OCI-LY7 (cell line): ENCODE results near the gene RHEBL1. TPM values are rescaled to one million over a fixed set of nuclear protein-coding genes. Genes with fewer than 3 reads are reported as not detected.

Experiments used
- BruUV-seq: library from RNA; stranded (reverse); fragments of 400-500 nt; replicated peaks from 2 replicates; lab custom pipeline; 2021; lab: Mats Ljungman, UMichigan
- CTCF ChIA-PET: fragments of 300-600 bp; sonication (Branson Sonifier 250); formaldehyde crosslinking; loops from one replicate; lab custom pipeline; 2022; ENCODE audit warnings: antibody characterized with exemption; ENCODE audit not compliant: unreplicated experiment; lab: Charles Lee
- POLR2A ChIA-PET: fragments of 300-600 bp; sonication (Branson Sonifier 250); formaldehyde crosslinking; loops from one replicate; lab custom pipeline; 2022; ENCODE audit warnings: antibody characterized with exemption; lab: Charles Lee
- DNase-seq: peaks from one replicate; pipeline ENCODE4 v3.0.0-alpha.2; 2015; ENCODE audit warnings: low spot score
- H2AFZ ChIP-seq: fragments of 200-600 bp; sonication (generic), shearing (Covaris generic); 2 replicates; pipeline ENCODE4 v1.6.1; 2014; ENCODE audit warnings: mild to moderate bottlenecking, antibody characterized with exemption, low read length, moderate library complexity
- H3K27ac ChIP-seq: fragments of 200-600 bp; sonication (generic); 2 replicates; pipeline ENCODE4 v1.5.1; 2014; ENCODE audit warnings: mixed run types, low read depth, mild to moderate bottlenecking, moderate library complexity, low read length, inconsistent platforms; ENCODE audit not compliant: poor library complexity, severe bottlenecking
- H3K36me3 ChIP-seq: fragments of 200-600 bp; sonication (generic); 2 replicates; pipeline ENCODE4 v1.6.1; 2014; ENCODE audit warnings: mild to moderate bottlenecking, antibody characterized with exemption, low read length, moderate library complexity, mixed read lengths; ENCODE audit not compliant: insufficient read depth
- H3K4me1 ChIP-seq: fragments of 200-600 bp; sonication (generic); 2 replicates; pipeline ENCODE4 v1.5.1; 2014; ENCODE audit warnings: mild to moderate bottlenecking, low read length; ENCODE audit not compliant: insufficient read depth, poor library complexity, severe bottlenecking
- H3K4me2 ChIP-seq: fragments of 200-600 bp; sonication (generic); 2 replicates; pipeline ENCODE4 v1.6.1; 2014; ENCODE audit warnings: mild to moderate bottlenecking, low read length
- H3K4me3 ChIP-seq: fragments of 200-600 bp; sonication (generic); 2 replicates; pipeline ENCODE4 v1.5.1; 2014; ENCODE audit warnings: mild to moderate bottlenecking, low read depth, low read length; ENCODE audit not compliant: poor library complexity, severe bottlenecking
- H3K79me2 ChIP-seq: fragments of 200-600 bp; sonication (generic); 2 replicates; pipeline ENCODE4 v1.6.1; 2016; ENCODE audit warnings: low read depth, mild to moderate bottlenecking, low read length, moderate library complexity, mixed read lengths; ENCODE audit not compliant: insufficient read depth
- H3K9me2 ChIP-seq: fragments of 200-600 bp; sonication (generic); 2 replicates; pipeline ENCODE4 v1.6.1; 2016; ENCODE audit warnings: mild to moderate bottlenecking, low read length, mixed read lengths; ENCODE audit not compliant: insufficient read depth
- H3K9me3 ChIP-seq: fragments of 200-600 bp; sonication (generic); 2 replicates; pipeline ENCODE4 v1.6.1; 2014; ENCODE audit warnings: mild to moderate bottlenecking, mixed run types, low read length, mixed read lengths
- H4K20me1 ChIP-seq: fragments of 200-600 bp; sonication (generic); 2 replicates; pipeline ENCODE4 v1.6.1; 2014; ENCODE audit warnings: mild to moderate bottlenecking, antibody characterized with exemption, low read length, moderate library complexity, mixed read lengths; ENCODE audit not compliant: insufficient read depth
- EZH2phosphoT487 ChIP-seq: fragments of 200-600 bp; sonication (generic); IDR thresholded peaks from 2 replicates; pipeline ENCODE4 v1.6.1; 2018; ENCODE audit warnings: low read depth, borderline replicate concordance, mild to moderate bottlenecking, mixed run types, antibody characterized with exemption, low read length, moderate library complexity, mixed read lengths
- intact Hi-C: fragments of 100-400 bp; cut with micrococcal nuclease; formaldehyde crosslinking; loops from one replicate; pipeline ENCODE4 v1.10.0; 2022; ENCODE audit not compliant: unreplicated experiment
- total RNA-seq, 2 experiments: library from RNA; depleted of rRNA in 1 of 2; stranded (reverse); fragments of >200 nt in 1 of 2; shearing (Covaris generic) in 1 of 2; gene quantifications; 2 replicates each; pipeline ENCODE4 v1.2.3, GENCODE V29; 2014 to 2022
- TF ChIP-seq, protein P1 (sequence below): fragments of 200-600 bp; sonication (generic); conservative IDR thresholded peaks from 2 replicates; pipeline ENCODE4 v1.5.1; 2014; ENCODE audit warnings: mild to moderate bottlenecking, antibody characterized with exemption, low read length, moderate library complexity, mixed read lengths

The RHEBL1 gene
- total RNA-seq, 2 experiments from 2014 or later, result 3.4 to 3.7 TPM

DNA sequence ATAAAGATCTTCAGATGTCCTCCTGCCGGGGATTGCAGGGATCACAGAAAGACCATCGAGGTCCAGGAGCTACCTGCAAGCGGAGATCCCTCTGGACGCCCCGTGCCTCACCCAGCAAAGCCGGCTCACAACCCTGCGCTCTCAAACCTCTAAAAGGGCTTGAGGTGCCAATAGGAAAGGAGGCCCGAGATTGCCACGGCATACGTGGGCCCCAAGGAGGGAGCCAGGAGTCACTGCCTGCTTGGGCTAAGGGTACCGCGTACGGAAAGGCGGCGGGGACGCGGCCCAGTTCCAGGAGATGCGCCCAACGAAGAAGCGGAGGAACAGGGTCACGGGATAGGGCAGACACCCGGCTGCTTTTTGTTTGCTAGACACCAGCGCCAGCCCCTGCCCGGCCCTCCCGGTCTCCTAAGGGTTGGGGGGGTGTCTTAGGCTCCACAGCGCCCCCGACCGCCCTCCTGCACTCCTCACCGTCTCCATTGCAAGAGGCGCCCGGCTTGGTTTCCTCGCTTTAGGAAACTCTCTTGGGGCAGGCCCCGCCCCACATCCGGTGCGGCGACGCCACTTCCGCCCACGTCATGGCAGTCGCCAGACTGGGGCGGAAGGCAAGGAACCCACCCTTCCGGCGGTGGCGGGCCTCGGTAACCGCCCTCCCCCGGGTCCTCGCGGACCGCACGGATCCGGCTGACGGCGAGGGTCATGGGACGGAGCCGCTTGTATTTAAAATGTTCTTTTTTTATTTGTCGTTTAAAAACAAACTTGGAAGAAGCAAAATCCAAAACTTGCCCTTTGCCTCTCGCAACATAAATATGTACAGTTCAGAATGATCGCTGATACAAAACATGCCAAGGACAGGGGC lies 51.3 kb downstream of the RHEBL1 start, which contains the start of gene PRKAG1:
PRKAG1 (minus strand) TSS at position 516 of the 859 bp plus-strand sequence; CDS start at position 480, 36 bp downstream.
- intact Hi-C loops, result loop anchor here (1.0 to 5.0 kb wide), 3 partner anchors 22 to 114 kb away; partner anchors contain the start of gene TUBA1B
- TSS peak; percentile 4 for BruUV-seq
- H3K4me3 ChIP-seq, result peak within 1 kb of the TSS; percentile 88

DNA sequence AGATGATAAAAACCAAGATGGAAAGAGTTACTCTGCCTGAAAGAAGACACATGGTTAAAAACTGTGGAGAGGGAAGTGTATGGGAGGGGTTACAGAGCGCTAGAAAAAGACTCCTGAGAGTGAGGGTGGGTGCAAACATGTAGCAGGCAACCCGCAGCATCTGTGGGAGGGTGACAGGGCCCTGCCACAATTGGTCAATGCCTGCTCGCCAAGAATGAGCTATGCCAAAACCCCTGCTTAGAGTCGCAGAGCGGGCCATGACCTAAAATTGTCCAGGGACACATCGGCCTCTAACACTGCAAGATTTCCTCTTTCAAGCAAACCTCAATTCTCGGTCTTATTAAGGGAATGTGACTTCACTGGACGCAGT lies 51.9 kb downstream of the RHEBL1 start:
- no peaks in the 10 kb centered on the region for H3K9me2 ChIP-seq
- no TSS peak for BruUV-seq
- peak overlapping the region; percentile 90 for H3K27ac ChIP-seq
- DNase-seq, result peak; percentile 36
- POLR2A ChIA-PET, result interaction anchor here (0.6 to 1.4 kb wide), 6 partner anchors 12 to 171 kb away, joined by 3 to 5 read pairs (median 4); partner anchors contain the start of genes ARF3 and TUBA1A
- intact Hi-C loops, result loop anchor here (1.0 to 5.0 kb wide), 3 partner anchors 22 to 114 kb away; partner anchors contain the start of gene TUBA1B
- H3K4me3 ChIP-seq, result peak overlapping the region; percentile 88
- CTCF ChIA-PET, result interaction anchor here (0.8 kb wide), 1 partner anchor 152 kb away, joined by 3 read pairs; the partner anchor contains the start of gene RND1
- no peaks in the 10 kb centered on the region for H4K20me1 ChIP-seq
- TF ChIP-seq, protein P1, sequence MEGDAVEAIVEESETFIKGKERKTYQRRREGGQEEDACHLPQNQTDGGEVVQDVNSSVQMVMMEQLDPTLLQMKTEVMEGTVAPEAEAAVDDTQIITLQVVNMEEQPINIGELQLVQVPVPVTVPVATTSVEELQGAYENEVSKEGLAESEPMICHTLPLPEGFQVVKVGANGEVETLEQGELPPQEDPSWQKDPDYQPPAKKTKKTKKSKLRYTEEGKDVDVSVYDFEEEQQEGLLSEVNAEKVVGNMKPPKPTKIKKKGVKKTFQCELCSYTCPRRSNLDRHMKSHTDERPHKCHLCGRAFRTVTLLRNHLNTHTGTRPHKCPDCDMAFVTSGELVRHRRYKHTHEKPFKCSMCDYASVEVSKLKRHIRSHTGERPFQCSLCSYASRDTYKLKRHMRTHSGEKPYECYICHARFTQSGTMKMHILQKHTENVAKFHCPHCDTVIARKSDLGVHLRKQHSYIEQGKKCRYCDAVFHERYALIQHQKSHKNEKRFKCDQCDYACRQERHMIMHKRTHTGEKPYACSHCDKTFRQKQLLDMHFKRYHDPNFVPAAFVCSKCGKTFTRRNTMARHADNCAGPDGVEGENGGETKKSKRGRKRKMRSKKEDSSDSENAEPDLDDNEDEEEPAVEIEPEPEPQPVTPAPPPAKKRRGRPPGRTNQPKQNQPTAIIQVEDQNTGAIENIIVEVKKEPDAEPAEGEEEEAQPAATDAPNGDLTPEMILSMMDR, result no peak
- TF ChIP-seq EZH2phosphoT487, result no peak
- H3K4me2 ChIP-seq, result peak overlapping the region; percentile 95
- peaks cover 24% of the 10 kb centered on the region for H3K4me1 ChIP-seq
- H2AFZ ChIP-seq, result peak overlapping the region; percentile 70; the same call in 1 of the 2 replicates
- H3K79me2 ChIP-seq, result peaks cover 6% of the 10 kb centered on the region; the same call in 1 of the 2 replicates
- no peaks in the 10 kb centered on the region for H3K9me3 ChIP-seq
- peaks cover 30% of the 10 kb centered on the region for H3K36me3 ChIP-seq

More for the DNA sequence above, 51.3 kb downstream of the RHEBL1 start, which contains the start of gene PRKAG1:
- H3K79me2 ChIP-seq, result peaks cover 6% of the 10 kb centered on the region; the same call in 1 of the 2 replicates
- peaks cover 34% of the 10 kb centered on the region for H3K36me3 ChIP-seq
- H3K4me1 ChIP-seq, result peaks cover 24% of the 10 kb centered on the region
- POLR2A ChIA-PET, result interaction anchor here (0.6 to 1.6 kb wide), 8 partner anchors 11 to 170 kb away, joined by 3 to 5 read pairs (median 4); partner anchors contain the start of genes ARF3 and TUBA1A
- H3K4me2 ChIP-seq, result peak within 1 kb of the TSS; percentile 95
- CTCF ChIA-PET, result interaction anchor here (0.8 kb wide), 1 partner anchor 153 kb away, joined by 3 read pairs; the partner anchor contains the start of gene RND1
- H3K27ac ChIP-seq, result peak within 1 kb of the TSS; percentile 90
- TF ChIP-seq, protein P1, result peak; percentile 72
- TF ChIP-seq EZH2phosphoT487, result no peak
- peak; percentile 98 for DNase-seq
- no peaks in the 10 kb centered on the region for H4K20me1 ChIP-seq
- H3K9me2 ChIP-seq, result no peaks in the 10 kb centered on the region
- H2AFZ ChIP-seq, result peak within 1 kb of the TSS; percentile 70; the same call in 1 of the 2 replicates
- H3K9me3 ChIP-seq, result no peaks in the 10 kb centered on the region
